Stromal cell of bone marrow (primary cell): ENCODE data around the gene ANKRD13C.
"Not testable (repeated sequence)": the region's sequence is repeated elsewhere in the genome, so short reads cannot be mapped to it uniquely, and the experiment has no call there.

Experiments
- DNase-seq: peaks from one replicate; pipeline ENCODE4 v3.0.0-alpha.2; 2012; ENCODE audit warnings: low read depth

ANKRD13C gene, protein sequence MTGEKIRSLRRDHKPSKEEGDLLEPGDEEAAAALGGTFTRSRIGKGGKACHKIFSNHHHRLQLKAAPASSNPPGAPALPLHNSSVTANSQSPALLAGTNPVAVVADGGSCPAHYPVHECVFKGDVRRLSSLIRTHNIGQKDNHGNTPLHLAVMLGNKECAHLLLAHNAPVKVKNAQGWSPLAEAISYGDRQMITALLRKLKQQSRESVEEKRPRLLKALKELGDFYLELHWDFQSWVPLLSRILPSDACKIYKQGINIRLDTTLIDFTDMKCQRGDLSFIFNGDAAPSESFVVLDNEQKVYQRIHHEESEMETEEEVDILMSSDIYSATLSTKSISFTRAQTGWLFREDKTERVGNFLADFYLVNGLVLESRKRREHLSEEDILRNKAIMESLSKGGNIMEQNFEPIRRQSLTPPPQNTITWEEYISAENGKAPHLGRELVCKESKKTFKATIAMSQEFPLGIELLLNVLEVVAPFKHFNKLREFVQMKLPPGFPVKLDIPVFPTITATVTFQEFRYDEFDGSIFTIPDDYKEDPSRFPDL

GRCh38 chr1:70354332-70355110 is at the start of gene ANKRD13C:
Gene ANKRD13C, minus strand, starts transcription at chr1:70354722. Its CDS starts 314 bp downstream, at chr1:70354408.
- DNase-seq: peak; percentile 96

DNA sequence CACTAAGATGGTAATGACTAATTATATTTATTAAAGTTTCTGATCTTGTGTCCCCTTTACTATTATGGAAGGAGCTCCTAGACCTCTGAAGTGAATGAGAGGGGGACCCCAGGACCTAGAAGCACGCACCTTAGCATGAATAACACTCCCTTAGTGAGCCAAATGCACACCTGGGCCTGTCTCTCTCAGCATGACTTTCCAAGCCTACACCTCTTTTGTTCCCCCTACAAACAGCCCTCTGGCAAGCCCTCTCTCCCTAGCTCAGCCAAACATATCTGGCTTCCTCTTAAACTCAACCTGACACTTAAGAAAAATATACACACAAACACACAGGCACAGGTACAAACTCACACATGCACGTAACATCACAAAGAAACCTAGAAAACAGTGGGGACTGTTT is 49.2 kb upstream of the ANKRD13C start:
- DNase-seq: no peak

DNA sequence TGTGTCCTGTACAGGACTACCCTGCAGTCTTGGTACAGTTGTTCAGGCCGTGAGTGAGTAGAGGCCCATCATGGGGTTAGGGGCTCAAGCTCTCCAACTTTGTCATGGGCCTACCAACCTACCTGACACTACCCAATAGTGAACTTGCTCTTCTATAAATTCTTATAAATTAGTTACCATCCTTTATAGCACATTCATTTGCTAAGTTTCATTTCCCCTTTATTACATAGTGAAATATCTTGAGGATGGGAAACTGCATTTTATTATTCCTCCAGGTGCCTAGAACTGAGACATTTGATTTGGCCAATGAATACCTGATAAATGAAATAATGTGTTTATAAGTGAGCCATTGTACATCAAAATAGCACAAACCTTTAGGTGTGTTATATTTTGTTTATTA is 47.5 kb upstream of the ANKRD13C start:
- no peak for DNase-seq

DNA sequence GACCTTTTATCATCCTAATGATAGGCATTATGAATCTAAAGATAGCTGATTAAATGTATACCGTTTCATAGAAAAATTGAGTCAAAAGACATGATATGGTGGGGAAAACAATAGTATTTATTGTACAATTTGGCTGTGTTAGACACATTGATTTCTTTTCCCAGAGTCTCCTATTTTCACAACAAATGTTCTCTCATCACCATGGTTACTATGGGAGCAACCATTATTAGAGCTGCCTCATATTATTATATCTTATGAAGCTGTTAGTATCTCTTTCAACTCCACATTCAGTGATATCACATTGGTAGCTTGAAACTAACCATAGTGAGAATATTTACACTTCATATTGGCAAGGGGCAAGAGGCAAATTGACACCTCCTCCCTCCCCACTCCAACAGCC is 45.8 kb upstream of the ANKRD13C start:
- no peak for DNase-seq

DNA sequence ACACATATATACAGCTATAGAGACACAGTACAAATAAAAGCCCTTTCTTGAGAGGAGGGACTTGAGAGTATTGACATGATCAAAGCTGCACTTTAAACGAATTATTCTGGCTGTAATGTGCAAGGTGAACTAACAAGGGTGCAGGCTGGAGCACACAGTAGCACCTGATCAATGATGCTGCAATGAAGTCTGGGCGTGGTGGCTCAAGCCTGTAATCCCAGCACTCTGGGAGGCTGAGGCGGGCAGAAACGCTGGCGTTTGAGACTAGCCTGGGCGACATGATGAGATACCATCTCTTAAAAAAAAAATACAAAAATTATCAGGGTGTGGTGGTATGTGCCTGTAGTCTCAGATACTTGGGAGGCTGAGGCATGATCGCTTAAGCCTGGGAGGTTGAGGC is 42.5 kb upstream of the ANKRD13C start:
- DNase-seq: no peak

GRCh38 chr1:70396607-70397006 is 42.1 kb upstream of the ANKRD13C start:
- no peak for DNase-seq

DNA sequence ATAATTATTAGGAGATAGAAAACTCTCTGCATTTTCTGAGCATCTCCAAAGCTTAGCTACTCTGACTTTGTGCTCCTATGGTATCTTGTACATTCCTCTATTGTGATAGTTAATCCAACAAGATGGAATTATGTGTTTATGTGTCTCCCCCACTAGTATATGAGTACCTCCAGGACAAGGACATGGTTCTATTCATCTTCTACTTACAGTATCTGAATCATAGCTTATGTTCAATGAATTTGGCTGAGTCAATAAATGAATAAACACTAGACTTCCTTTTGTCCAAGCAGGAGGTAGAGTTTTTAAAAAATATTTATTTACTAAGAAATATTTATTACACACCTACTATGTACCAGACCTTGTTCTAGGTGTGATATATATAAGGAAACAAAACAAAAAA is 38.1 kb upstream of the ANKRD13C start:
- no peak for DNase-seq

- no peak for DNase-seq
These were observed 33.0 kb upstream of the ANKRD13C start for GRCh38 chr1:70387507-70387906.

GRCh38 chr1:70386121-70386520 is 31.6 kb upstream of the ANKRD13C start:
- DNase-seq: no peak

GRCh38 chr1:70385477-70385876 is 31.0 kb upstream of the ANKRD13C start:
- no peak for DNase-seq

DNA sequence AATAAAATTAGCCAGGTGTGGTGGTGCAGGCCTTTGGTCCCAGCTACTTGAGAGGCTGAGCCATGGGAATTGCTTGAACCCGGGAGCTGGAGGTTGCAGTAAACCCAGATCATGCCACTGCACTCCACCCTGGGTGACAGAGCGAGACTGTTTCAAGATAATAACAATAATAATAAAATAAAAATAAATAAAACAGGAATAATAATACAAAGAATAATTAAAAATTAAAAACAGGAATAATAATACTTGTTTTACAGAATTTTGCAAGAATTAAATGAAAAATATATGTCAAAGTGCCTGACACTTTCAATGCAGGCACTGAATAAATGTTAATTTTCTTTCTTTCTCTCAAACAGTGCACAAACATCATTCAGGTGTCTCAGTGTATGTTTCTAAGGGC is 30.0 kb upstream of the ANKRD13C start:
- DNase-seq: no peak

GRCh38 chr1:70383483-70383882 is 29.0 kb upstream of the ANKRD13C start:
- DNase-seq: no peak

GRCh38 chr1:70382682-70383081 is 28.2 kb upstream of the ANKRD13C start:
- no peak for DNase-seq

DNA sequence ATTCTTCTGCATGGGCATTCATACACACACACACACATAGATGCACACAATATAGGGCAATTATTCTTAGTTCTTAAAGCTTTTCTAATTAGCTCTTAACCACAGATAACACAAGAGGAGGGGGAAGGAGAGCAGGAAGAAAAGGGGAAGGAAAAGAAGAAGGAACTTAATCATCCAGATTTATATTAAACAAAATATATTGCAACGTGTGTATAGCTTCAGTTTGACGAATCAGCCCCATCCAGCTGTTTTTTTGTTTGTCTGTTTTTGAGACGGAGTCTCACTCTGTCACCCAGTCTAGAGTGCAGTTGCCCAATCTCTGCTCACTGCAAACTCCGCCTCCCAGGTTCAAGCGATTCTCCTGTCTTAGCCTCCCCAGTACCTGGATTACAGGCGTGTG is 21.7 kb upstream of the ANKRD13C start:
- DNase-seq: no peak

DNA sequence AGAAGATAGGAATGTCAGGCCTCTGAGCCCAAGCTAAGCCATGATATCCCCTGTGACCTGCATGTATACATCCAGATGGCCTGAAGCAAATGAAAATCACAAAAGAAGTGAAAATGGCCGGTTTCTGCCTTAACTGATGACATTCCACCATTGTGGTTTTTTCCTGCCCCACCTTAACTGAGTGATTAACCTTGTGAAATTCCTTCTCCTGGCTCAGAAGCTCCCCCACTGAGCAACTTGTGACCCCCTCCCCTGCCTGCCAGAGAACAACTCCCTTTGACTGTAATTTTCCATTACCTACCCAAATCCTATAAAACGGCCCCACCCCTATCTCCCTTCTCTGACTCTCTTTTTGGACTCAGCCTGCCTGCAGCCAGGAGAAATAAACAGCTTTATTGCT is 19.1 kb upstream of the ANKRD13C start:
- not testable (repeated sequence) for DNase-seq

- no peak for DNase-seq
These were observed 17.9 kb upstream of the ANKRD13C start for GRCh38 chr1:70372426-70372825.

DNA sequence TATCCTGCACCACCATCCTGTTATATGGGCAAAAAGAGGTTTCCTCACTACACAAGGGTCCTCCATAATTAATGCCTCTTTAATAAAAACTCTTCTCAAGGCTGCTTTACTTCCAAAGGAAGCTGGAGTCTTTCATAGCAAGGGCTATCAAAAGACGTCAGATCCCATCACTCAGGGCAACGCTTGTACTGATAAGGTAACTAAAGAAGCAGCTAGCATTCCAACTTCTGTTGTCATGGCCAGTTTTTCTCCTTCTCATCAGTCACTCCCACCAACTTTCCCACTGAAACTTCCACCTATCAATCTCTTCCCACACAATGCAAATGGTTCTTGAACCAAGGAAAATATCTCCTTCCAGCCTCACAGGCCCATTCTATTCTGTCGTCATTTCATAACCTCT is 17.1 kb upstream of the ANKRD13C start:
- DNase-seq: not testable (repeated sequence)

DNA sequence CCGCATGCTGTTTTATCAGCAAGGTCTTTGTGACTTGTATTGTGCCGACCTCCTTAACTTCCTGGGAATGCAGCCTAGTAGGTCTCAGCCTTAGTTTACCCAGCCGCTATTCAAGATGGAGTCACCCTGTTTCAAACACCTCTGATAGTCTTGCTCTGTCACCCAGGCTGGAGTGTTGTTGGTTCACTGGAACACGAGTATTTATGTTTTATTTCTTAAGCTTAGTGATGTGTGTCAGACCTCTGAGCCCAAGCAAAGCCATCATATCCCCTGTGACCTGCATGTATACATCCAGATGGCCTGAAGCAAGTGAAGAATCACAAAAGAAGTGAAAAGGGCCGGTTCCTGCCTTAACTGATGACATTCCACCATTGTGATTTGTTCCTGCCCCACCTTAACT is 12.9 kb upstream of the ANKRD13C start:
- DNase-seq: not testable (repeated sequence)

GRCh38 chr1:70366997-70367396 is 12.5 kb upstream of the ANKRD13C start:
- not testable (repeated sequence) for DNase-seq

DNA sequence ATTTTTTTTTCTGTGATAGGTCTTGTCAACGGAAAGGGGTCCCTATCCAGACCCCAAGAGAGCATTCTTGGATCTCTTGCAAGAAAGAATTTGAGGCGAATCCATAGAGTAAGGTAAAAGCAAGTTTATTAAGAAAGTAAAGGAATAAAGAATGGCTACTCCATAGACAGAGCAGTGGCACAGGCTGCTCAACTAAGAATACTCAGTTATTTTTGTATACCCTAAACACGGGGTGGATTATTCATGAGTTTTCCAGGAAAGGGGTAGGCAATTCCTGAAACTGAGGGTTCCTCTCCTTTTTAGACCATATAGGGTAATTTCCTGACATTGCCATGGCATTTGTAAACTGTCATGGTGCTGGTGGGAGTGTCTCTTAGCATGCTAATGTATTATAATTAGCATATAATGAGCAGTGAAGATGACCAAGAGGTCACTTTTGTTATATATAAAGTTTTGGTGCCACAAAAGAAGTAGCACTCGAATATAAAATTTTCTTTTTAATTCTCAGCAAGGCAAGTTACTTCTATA is 12.0 kb upstream of the ANKRD13C start:
- DNase-seq: not testable (repeated sequence)

DNA sequence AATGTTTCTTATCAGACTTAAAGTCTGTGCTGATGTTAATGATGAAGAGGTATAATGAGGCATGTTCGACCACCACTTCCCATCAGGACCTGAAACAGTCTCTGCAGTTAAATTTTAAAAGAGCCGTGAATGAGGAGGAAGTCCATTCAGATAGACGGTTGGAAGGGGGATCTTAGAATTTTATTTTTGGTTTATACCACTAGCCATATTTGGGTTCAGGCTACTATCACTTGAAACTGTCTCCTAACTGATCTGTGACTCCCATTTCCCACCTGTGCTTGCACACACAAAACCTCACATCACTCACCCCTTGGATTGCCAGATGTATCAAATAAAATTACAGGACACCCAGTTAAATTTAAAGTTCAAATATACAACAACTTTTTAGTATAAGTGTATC is 9.9 kb upstream of the ANKRD13C start:
- no peak for DNase-seq

GRCh38 chr1:70361727-70362398 is 7.3 kb upstream of the ANKRD13C start:
- no peak for DNase-seq
